Measurements from ENCODE around the gene ZSCAN2. TPM values are rescaled to one million over a fixed set of nuclear protein-coding genes. Genes with fewer than 3 reads are reported as not detected.

Gene ZSCAN2
- total and polyA plus RNA-seq, 10 of the 15 experiments (the other 5 are each of a cell fraction or from before 2014, with no cell fraction given) = 2.7 to 13.2 (median 8.6) TPM

DNA sequence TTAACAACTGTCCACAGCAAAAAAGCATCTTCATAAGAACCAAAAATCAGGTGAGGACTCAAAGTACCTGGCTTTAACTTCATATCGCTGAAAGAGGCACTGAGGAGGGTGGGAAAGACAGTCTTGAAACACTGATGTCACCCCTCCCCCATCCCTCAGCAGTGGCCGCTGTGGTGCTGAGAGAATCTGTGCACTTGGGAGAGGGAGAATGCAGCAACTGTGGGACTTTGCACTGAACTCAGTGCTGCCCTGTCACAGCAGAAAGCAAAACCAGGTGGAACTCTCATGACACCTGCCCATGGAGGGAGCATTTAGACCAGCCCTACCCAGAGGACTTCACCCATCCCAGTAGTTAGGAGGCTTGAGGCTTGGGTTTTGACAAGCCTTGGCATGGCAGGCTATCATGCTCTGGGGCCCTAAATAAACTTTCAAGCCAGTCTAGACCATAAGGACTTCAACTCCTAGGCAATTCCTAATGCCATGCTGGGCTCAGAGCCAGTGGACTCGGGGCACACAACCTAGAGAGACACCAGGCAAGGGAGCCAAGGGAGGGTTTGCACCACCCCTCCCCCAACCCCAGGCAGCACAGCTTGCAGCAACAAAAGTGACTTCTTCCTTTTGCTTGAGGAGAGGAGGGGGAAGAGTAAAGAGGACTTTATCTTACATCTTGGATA is 6.1 kb upstream of the ZSCAN2 start (continued):
- TF ChIP-seq SREBF1 (IDR thresholded peaks at IDR 0.05; ENCODE audit: low read length) = no peak
- TF ChIP-seq TCF3 (IDR thresholded peaks at IDR 0.05; ENCODE audit: borderline replicate concordance, insufficient read depth, low read depth, low read length) = no peak

DNA sequence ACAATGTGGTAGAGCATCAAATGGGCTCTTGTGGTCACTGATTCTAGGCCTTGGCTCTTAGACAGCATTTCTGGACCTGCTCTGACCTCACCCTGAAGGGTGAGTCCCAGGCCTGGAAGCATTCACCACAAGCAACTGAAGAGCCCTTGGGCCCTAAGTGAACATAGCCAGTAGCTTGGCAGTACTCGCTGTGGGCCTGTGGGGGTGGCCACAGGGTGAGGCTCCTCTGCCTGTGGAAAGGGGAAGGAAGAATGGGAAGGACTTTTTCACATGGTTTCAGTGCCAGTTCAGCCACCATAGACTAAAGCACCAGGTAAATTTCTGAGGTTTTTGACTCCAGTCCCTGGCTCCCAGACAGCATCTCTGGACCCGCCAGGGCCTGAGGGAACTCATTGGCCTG is 5.1 kb upstream of the ZSCAN2 start:
- in situ Hi-C loops (cut with MboI) (no loop called here), intact Hi-C loops (cut with micrococcal nuclease; ENCODE audit: unreplicated experiment) (no loop called here)
- FAIRE-seq (no peak), ATAC-seq (no peak), DNase-seq (ENCODE audit: low read depth, low spot score) (no peak)
- Histone ChIP-seq H3K9ac (ENCODE audit: control insufficient read depth, insufficient read depth, low read length) (no peak overlapping the region), H3K27ac (ENCODE audit: control insufficient read depth, insufficient read depth) (no peak overlapping the region), H3K4me1 (ENCODE audit: control insufficient read depth, insufficient read depth, low read length) (peaks cover 17% of the 10 kb centered on the region), H4K20me1 (ENCODE audit: control insufficient read depth, insufficient read depth) (no peaks in the 10 kb centered on the region), H3K27me3 (replicated peaks in 1 of 2; ENCODE audit: control insufficient read depth in 2 of 2, insufficient read depth in 2 of 2, low read length in 1 of 2) (peaks cover 2% of the 10 kb centered on the region in 2 experiments; a peak in 2 of 4 replicates), H3K4me2 (ENCODE audit: control insufficient read depth, insufficient read depth) (no peak overlapping the region), H3K4me3 (no peak overlapping the region), H3K36me3 (ENCODE audit: control insufficient read depth in 2 of 2, insufficient read depth in 2 of 2, low read length in 1 of 2) (no peaks in the 10 kb centered on the region), H3K79me2 (ENCODE audit: control insufficient read depth, insufficient read depth, low read length) (no peaks in the 10 kb centered on the region), H3K9me3 (replicated peaks; ENCODE audit: control insufficient read depth, insufficient read depth, low read length) (peaks cover 2% of the 10 kb centered on the region; the same call in 1 of the 3 replicates), H2AFZ (ENCODE audit: control insufficient read depth, low read depth, low read length) (no peak overlapping the region)
- CTCF ChIA-PET = interaction anchor here (1.8 to 4.7 kb wide), 2 partner anchors 9 to 24 kb away, joined by 5 to 39 read pairs; no protein-coding TSS in a partner anchor
- SMC1A ChIA-PET (ENCODE audit: uncharacterized antibody, unreplicated experiment) = no interaction called here
- POLR2A ChIA-PET = no interaction called here
- no TSS peak for BruUV-seq (replicated peaks)
- 78% methylated on average over 2 of the region's 2 CpGs for WGBS (ENCODE audit: insufficient coverage, insufficient replicate concordance, low lambda C conversion rate, missing lambda C conversion rate)
- RAD21 ChIA-PET (ENCODE audit: unreplicated experiment) = no interaction called here
- TF ChIP-seq TBL1XR1 (IDR thresholded peaks at IDR 0.05; ENCODE audit: low read depth, low read length) = no peak
- TF ChIP-seq SIN3A (IDR thresholded peaks at IDR 0.05; ENCODE audit: low read depth, low read length) = no peak
- TF ChIP-seq KLF5 (IDR thresholded peaks at IDR 0.05; ENCODE audit: partially characterized antibody) = no peak
- TF ChIP-seq, protein P1, sequence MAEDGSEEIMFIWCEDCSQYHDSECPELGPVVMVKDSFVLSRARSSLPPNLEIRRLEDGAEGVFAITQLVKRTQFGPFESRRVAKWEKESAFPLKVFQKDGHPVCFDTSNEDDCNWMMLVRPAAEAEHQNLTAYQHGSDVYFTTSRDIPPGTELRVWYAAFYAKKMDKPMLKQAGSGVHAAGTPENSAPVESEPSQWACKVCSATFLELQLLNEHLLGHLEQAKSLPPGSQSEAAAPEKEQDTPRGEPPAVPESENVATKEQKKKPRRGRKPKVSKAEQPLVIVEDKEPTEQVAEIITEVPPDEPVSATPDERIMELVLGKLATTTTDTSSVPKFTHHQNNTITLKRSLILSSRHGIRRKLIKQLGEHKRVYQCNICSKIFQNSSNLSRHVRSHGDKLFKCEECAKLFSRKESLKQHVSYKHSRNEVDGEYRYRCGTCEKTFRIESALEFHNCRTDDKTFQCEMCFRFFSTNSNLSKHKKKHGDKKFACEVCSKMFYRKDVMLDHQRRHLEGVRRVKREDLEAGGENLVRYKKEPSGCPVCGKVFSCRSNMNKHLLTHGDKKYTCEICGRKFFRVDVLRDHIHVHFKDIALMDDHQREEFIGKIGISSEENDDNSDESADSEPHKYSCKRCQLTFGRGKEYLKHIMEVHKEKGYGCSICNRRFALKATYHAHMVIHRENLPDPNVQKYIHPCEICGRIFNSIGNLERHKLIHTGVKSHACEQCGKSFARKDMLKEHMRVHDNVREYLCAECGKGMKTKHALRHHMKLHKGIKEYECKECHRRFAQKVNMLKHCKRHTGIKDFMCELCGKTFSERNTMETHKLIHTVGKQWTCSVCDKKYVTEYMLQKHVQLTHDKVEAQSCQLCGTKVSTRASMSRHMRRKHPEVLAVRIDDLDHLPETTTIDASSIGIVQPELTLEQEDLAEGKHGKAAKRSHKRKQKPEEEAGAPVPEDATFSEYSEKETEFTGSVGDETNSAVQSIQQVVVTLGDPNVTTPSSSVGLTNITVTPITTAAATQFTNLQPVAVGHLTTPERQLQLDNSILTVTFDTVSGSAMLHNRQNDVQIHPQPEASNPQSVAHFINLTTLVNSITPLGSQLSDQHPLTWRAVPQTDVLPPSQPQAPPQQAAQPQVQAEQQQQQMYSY (CRISPR knock-in tag; IDR thresholded peaks at IDR 0.05) = no peak
- no peak for TF ChIP-seq ZSCAN29 (IDR thresholded peaks at IDR 0.05)
- TF ChIP-seq RBBP5 (conservative IDR thresholded peaks at IDR 0.05) = no peak
- no peak for TF ChIP-seq NBN (IDR thresholded peaks at IDR 0.05)
- TF ChIP-seq TCF3 (IDR thresholded peaks at IDR 0.05; ENCODE audit: borderline replicate concordance, insufficient read depth, low read depth, low read length) = no peak
- TF ChIP-seq MYC (IDR thresholded peaks at IDR 0.05; ENCODE audit: insufficient read depth, insufficient read length, insufficient replicate concordance, low read length, severe bottlenecking) = no peak
- no peak for TF ChIP-seq MEF2A (IDR thresholded peaks at IDR 0.05; ENCODE audit: insufficient read depth, low read depth, low read length)
- TF ChIP-seq FOXM1 (IDR thresholded peaks at IDR 0.05; ENCODE audit: low read depth, low read length) = no peak
- TF ChIP-seq, protein P2, sequence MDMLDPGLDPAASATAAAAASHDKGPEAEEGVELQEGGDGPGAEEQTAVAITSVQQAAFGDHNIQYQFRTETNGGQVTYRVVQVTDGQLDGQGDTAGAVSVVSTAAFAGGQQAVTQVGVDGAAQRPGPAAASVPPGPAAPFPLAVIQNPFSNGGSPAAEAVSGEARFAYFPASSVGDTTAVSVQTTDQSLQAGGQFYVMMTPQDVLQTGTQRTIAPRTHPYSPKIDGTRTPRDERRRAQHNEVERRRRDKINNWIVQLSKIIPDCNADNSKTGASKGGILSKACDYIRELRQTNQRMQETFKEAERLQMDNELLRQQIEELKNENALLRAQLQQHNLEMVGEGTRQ (IDR thresholded peaks at IDR 0.05; ENCODE audit: borderline replicate concordance, low read depth, low read length) = no peak
- TF ChIP-seq, protein P3, sequence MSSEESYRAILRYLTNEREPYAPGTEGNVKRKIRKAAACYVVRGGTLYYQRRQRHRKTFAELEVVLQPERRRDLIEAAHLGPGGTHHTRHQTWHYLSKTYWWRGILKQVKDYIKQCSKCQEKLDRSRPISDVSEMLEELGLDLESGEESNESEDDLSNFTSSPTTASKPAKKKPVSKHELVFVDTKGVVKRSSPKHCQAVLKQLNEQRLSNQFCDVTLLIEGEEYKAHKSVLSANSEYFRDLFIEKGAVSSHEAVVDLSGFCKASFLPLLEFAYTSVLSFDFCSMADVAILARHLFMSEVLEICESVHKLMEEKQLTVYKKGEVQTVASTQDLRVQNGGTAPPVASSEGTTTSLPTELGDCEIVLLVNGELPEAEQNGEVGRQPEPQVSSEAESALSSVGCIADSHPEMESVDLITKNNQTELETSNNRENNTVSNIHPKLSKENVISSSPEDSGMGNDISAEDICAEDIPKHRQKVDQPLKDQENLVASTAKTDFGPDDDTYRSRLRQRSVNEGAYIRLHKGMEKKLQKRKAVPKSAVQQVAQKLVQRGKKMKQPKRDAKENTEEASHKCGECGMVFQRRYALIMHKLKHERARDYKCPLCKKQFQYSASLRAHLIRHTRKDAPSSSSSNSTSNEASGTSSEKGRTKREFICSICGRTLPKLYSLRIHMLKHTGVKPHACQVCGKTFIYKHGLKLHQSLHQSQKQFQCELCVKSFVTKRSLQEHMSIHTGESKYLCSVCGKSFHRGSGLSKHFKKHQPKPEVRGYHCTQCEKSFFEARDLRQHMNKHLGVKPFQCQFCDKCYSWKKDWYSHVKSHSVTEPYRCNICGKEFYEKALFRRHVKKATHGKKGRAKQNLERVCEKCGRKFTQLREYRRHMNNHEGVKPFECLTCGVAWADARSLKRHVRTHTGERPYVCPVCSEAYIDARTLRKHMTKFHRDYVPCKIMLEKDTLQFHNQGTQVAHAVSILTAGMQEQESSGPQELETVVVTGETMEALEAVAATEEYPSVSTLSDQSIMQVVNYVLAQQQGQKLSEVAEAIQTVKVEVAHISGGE (CRISPR knock-in tag; IDR thresholded peaks at IDR 0.05) = no peak

Measured in GM12878 (cell line).